K562 (cell line): ENCODE measurements around the gene C20orf141. TPM values are rescaled to one million over a fixed set of nuclear protein-coding genes. Genes with fewer than 3 reads are reported as not detected.

Experiments used
- ETV1 ChIP-seq: fragments of 450-650 bp; conservative IDR thresholded peaks from 2 replicates; pipeline ENCODE4 v1.6.1; 2016; ENCODE audit warnings: missing genetic modification characterization, control low read depth, low read depth, missing compliant biosample characterization
- HDAC2 ChIP-seq: fragments of 450-650 bp; IDR thresholded peaks from 2 replicates; pipeline ENCODE4 v1.6.1; 2016; ENCODE audit warnings: mild to moderate bottlenecking
- MAFF ChIP-seq: IDR thresholded peaks from 2 replicates; pipeline ENCODE4 v1.6.1; 2012; ENCODE audit warnings: low read length, improper control_type of control experiment
- MAZ ChIP-seq, 2 experiments: fragments of 450-650 bp in 1 of 2; sonication (generic) in 1 of 2; formaldehyde crosslinking; IDR thresholded peaks in 1 of 2; conservative IDR thresholded peaks in 1 of 2; 2 replicates each; pipeline versions ENCODE4 v1.4.0 to v1.5.0; 2020; ENCODE audit warnings: mild to moderate bottlenecking in 1 of 2, missing genetic modification reagents in 1 of 2
- PCBP1 ChIP-seq: fragments of 200-400 bp; formaldehyde crosslinking; IDR thresholded peaks from 2 replicates; pipeline ENCODE4 v1.6.1; 2018; ENCODE audit warnings: mild to moderate bottlenecking, low read depth, low read length; ENCODE audit not compliant: poor library complexity, severe bottlenecking
- SRSF1 ChIP-seq: fragments of 200-400 bp; formaldehyde crosslinking; IDR thresholded peaks from 2 replicates; pipeline ENCODE4 v1.6.1; 2017; ENCODE audit warnings: mild to moderate bottlenecking, low read depth, low read length, moderate library complexity
- ZBED1 ChIP-seq: IDR thresholded peaks from 2 replicates; pipeline ENCODE4 v1.6.1; 2014
- ZNF699 ChIP-seq: fragments of 250-450 bp; sonication (Bioruptor Pico); IDR thresholded peaks from 2 replicates; pipeline ENCODE4 v1.8.0; 2021; ENCODE audit warnings: mild to moderate bottlenecking, moderate library complexity; ENCODE audit not compliant: insufficient replicate concordance
- ZNF75A ChIP-seq: fragments of 450-650 bp; formaldehyde crosslinking; IDR thresholded peaks from 2 replicates; pipeline ENCODE4 v1.4.0; 2020; ENCODE audit warnings: mild to moderate bottlenecking
- ZNF830 ChIP-seq: fragments of 250-450 bp; sonication (Bioruptor Pico); IDR thresholded peaks from 2 replicates; pipeline ENCODE4 v1.5.0; 2021; ENCODE audit warnings: mild to moderate bottlenecking
- polyA plus RNA-seq, 8 experiments: library from polyadenylated mRNA; depleted of rRNA in 4 of 8; stranded (reverse) in 5 of 8; unstranded in 3 of 8; fragments of >200 nt; fragmentation: Nextera tagmentation in 2 of 8; fragmentation: Illumina TruSeq in 1 of 8; extraction: Ambion mirVana in 2 of 8; extraction: Trizol in 1 of 8; gene quantifications; 2 replicates each; pipeline versions ENCODE4 v1.2.1 to v1.2.3, GENCODE V29; 2011 to 2014; ENCODE audit warnings: inconsistent platforms in 1 of 8, missing spikeins in 1 of 8
- total RNA-seq, 7 experiments: library from RNA; depleted of rRNA in 6 of 7; stranded (reverse); fragments of >200 nt in 6 of 7; fragmentation: Illumina TruSeq in 2 of 7; extraction: Trizol in 2 of 7; gene quantifications; 2 replicates each; pipeline versions ENCODE4 v1.2.1 to v1.2.3, GENCODE V29; 2011 to 2021; ENCODE audit warnings: low replicate concordance in 1 of 7
- TF ChIP-seq, protein P1 (sequence below): fragments of 450-650 bp; formaldehyde crosslinking; IDR thresholded peaks from 2 replicates; pipeline ENCODE4 v1.4.0; 2020; ENCODE audit warnings: mild to moderate bottlenecking, moderate library complexity
- TF ChIP-seq, protein P2 (sequence below): fragments of 450-650 bp; IDR thresholded peaks from 2 replicates; pipeline ENCODE4 v1.7.0; 2016; ENCODE audit warnings: borderline replicate concordance
- TF ChIP-seq, protein P3 (sequence below), 2 experiments: fragments of 450-650 bp; IDR thresholded peaks; 2 replicates each; pipeline ENCODE4 v1.6.1; 2016; ENCODE audit warnings: mild to moderate bottlenecking in 2 of 2, borderline replicate concordance in 1 of 2, low read depth in 1 of 2, moderate library complexity in 1 of 2
- TF ChIP-seq, protein P4 (sequence below), 2 experiments: fragments of 450-650 bp in 1 of 2; sonication (generic) in 1 of 2; formaldehyde crosslinking; conservative IDR thresholded peaks; 2 replicates each; pipeline versions ENCODE4 v1.4.0 to v1.8.1; 2020 to 2022; ENCODE audit warnings: mild to moderate bottlenecking in 1 of 2, missing genetic modification reagents in 1 of 2

C20orf141 gene
- total and polyA plus RNA-seq, 9 of the 15 experiments (the other 6 are each of a cell fraction or from before 2014, with no cell fraction given) = not detected

DNA sequence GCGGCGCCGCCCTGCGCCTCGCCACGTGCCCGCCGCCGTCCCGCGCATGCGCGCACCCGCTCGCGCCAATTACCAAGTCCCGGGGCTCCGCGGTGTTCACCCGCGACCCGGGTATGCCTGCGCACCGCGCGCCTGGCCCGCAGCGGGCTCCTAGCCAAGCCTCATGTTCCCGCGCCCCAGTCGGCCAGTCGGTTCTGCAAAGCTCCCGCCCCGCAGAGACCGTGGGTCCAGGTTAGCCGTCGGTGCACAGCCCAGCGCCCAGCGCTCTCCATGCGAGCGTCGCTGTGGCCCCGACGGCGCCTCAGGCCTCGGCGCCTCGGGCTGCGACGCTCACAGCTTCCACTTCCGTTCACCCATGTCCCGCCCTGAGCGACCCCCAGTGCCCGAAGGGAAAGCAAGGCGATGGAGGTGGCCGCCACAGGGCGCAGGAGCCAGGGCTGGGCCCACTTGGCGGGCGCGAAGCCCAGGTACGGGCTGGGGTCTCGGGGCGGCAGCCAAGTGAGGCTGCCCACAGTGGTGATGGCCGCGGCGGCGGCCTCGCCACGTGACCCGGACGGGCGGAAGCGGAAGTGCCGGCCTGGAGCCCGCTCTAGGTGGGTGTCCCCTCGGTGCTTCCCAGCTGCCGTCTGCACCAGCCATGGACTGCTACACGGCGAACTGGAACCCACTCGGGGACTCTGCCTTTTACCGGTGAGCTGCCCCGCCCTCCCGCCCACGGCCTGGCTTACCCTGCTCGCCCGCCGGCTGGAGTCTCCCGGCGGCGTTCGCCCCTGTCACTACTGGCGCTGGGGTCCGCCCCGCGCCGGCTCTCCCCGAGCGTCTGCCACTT is 25.6 kb downstream of the C20orf141 start, which contains the start of the genes PCED1A and VPS16 (continued):
- TF ChIP-seq, protein P1, sequence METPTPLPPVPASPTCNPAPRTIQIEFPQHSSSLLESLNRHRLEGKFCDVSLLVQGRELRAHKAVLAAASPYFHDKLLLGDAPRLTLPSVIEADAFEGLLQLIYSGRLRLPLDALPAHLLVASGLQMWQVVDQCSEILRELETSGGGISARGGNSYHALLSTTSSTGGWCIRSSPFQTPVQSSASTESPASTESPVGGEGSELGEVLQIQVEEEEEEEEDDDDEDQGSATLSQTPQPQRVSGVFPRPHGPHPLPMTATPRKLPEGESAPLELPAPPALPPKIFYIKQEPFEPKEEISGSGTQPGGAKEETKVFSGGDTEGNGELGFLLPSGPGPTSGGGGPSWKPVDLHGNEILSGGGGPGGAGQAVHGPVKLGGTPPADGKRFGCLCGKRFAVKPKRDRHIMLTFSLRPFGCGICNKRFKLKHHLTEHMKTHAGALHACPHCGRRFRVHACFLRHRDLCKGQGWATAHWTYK = peak; percentile 64; the same call in 1 of the 2 replicates
- no peak for TF ChIP-seq ZNF830 (CRISPR knock-in tag)
- no peak for TF ChIP-seq PCBP1
- TF ChIP-seq, protein P2, sequence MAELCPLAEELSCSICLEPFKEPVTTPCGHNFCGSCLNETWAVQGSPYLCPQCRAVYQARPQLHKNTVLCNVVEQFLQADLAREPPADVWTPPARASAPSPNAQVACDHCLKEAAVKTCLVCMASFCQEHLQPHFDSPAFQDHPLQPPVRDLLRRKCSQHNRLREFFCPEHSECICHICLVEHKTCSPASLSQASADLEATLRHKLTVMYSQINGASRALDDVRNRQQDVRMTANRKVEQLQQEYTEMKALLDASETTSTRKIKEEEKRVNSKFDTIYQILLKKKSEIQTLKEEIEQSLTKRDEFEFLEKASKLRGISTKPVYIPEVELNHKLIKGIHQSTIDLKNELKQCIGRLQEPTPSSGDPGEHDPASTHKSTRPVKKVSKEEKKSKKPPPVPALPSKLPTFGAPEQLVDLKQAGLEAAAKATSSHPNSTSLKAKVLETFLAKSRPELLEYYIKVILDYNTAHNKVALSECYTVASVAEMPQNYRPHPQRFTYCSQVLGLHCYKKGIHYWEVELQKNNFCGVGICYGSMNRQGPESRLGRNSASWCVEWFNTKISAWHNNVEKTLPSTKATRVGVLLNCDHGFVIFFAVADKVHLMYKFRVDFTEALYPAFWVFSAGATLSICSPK = no peak
- no peak for TF ChIP-seq ZNF699
- TF ChIP-seq, protein P3, sequence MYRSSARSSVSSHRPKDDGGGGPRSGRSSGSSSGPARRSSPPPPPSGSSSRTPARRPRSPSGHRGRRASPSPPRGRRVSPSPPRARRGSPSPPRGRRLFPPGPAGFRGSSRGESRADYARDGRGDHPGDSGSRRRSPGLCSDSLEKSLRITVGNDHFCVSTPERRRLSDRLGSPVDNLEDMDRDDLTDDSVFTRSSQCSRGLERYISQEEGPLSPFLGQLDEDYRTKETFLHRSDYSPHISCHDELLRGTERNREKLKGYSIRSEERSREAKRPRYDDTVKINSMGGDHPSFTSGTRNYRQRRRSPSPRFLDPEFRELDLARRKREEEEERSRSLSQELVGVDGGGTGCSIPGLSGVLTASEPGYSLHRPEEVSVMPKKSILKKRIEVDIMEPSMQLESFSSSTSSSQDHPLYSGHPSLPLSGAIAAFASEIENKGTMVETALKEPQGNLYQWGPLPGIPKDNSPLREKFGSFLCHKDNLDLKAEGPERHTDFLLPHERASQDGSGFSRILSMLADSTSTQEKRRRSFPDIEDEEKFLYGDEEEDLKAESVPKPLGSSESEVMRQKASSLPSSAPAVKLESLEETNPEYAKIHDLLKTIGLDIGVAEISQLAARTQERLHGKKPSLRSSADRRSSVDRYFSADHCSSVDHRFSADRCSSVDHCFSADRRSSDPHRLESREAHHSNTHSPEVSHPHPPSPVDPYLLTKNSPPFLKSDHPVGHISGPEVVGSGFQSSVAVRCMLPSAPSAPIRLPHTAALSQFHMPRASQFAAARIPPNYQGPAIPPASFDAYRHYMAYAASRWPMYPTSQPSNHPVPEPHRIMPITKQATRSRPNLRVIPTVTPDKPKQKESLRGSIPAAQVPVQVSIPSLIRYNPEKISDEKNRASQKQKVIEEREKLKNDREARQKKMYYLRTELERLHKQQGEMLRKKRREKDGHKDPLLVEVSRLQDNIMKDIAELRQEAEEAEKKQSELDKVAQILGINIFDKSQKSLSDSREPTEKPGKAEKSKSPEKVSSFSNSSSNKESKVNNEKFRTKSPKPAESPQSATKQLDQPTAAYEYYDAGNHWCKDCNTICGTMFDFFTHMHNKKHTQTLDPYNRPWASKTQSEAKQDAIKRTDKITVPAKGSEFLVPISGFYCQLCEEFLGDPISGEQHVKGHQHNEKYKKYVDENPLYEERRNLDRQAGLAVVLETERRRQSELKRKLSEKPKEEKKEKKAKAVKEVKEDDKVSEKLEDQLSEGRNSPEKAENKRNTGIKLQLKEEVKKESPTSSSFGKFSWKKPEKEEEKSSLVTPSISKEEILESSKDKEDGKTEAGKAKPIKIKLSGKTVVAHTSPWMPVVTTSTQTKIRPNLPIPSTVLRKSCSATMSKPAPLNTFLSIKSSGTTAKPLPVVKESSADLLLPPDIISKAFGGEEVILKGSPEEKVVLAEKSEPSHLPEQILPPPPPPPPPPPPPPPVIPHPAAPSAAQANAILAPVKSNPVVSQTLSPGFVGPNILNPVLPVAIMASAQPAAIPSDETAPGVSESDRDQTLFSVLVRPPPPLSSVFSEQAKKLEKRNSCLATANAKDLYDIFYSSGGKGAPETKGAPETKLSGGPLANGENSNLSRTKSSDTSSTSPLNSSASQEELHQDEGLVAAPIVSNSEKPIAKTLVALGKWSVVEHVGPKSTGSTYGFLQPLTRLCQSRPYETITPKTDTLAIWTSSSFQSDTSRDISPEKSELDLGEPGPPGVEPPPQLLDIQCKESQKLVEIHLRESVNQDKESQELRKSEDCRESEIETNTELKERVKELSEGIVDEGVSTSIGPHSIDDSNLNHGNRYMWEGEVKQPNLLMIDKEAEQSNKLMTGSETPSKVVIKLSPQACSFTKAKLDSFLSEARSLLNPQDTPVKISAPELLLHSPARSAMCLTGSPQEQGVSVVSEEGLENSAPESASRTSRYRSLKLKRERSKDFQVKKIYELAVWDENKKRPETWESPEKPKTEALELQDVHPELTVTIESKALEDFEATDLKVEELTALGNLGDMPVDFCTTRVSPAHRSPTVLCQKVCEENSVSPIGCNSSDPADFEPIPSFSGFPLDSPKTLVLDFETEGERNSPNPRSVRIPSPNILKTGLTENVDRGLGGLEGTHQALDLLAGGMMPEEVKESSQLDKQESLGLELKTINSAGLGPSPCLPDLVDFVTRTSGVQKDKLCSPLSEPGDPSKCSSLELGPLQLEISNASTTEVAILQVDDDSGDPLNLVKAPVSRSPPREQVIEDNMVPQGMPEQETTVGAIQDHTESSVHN (IDR thresholded peaks at IDR 0.05; ENCODE audit: borderline replicate concordance in 1 of 2, low read depth in 1 of 2) = no peak
- TF ChIP-seq, protein P4, sequence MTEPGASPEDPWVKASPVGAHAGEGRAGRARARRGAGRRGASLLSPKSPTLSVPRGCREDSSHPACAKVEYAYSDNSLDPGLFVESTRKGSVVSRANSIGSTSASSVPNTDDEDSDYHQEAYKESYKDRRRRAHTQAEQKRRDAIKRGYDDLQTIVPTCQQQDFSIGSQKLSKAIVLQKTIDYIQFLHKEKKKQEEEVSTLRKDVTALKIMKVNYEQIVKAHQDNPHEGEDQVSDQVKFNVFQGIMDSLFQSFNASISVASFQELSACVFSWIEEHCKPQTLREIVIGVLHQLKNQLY (CRISPR knock-in tag; conservative IDR thresholded peaks at IDR 0.05) = 0 out of 4 replicates have a peak, but pooled peaks of 1 of the 2 experiments have one; percentile 30
- peak; percentile 65; the same call in 1 of the 2 replicates for TF ChIP-seq ETV1 (tag)
- TF ChIP-seq ZNF75A (CRISPR knock-in tag) = no peak
- no peak for TF ChIP-seq ZBED1
- no peak for TF ChIP-seq MAFF
- TF ChIP-seq HDAC2 = no peak
- peak in 1 of 2 experiments; percentile 39; a peak in 2 of 4 replicates for TF ChIP-seq MAZ (CRISPR knock-in tag; conservative IDR thresholded peaks at IDR 0.05 in 1 of 2, IDR thresholded peaks at IDR 0.05 in 1 of 2)
- no peak for TF ChIP-seq SRSF1
